Endodermal cell (in vitro differentiated cells): ENCODE measurements around the gene ELFN2. TPM values are rescaled to one million over a fixed set of nuclear protein-coding genes. Genes with fewer than 3 reads are reported as not detected.

Experiments used
- DNase-seq: peaks from one replicate; pipeline ENCODE4 v3.0.0-alpha.2; 2017
- H3K27ac ChIP-seq: 2 replicates; pipeline ENCODE4 v1.5.1; 2013; ENCODE audit warnings: mild to moderate bottlenecking, low read depth, low read length, moderate library complexity
- H3K27me3 ChIP-seq: 2 replicates; pipeline ENCODE4 v1.6.1; 2013; ENCODE audit warnings: mild to moderate bottlenecking, low read length, moderate library complexity; ENCODE audit not compliant: insufficient read depth, control insufficient read depth, poor library complexity, severe bottlenecking
- H3K36me3 ChIP-seq: 2 replicates; pipeline ENCODE4 v1.7.0; 2013; ENCODE audit warnings: mild to moderate bottlenecking, low read length, moderate library complexity; ENCODE audit not compliant: control insufficient read depth, insufficient read depth
- H3K4me1 ChIP-seq: one replicate; pipeline ENCODE4 v1.7.0; 2013; ENCODE audit warnings: low read length; ENCODE audit not compliant: control insufficient read depth, insufficient read depth
- H3K4me3 ChIP-seq: 2 replicates; pipeline ENCODE4 v1.5.1; 2013; ENCODE audit warnings: mild to moderate bottlenecking, low read length, moderate library complexity
- H3K9ac ChIP-seq: 2 replicates; pipeline ENCODE4 v1.6.1; 2013; ENCODE audit warnings: mild to moderate bottlenecking, low read length, moderate library complexity; ENCODE audit not compliant: poor library complexity, severe bottlenecking; ENCODE audit errors: extremely low read depth
- H3K9me3 ChIP-seq: 2 replicates; pipeline ENCODE4 v1.6.1; 2013; ENCODE audit warnings: mild to moderate bottlenecking, low read length, moderate library complexity; ENCODE audit not compliant: control insufficient read depth
- H3K27ac Mint-ChIP-seq: 2 replicates; pipeline ENCODE4 v1.8.0; 2020; ENCODE audit warnings: mixed read lengths
- H3K27me3 Mint-ChIP-seq: 2 replicates; pipeline ENCODE4 v1.8.0; 2021; ENCODE audit warnings: mild to moderate bottlenecking, mixed read lengths; ENCODE audit not compliant: insufficient read depth
- H3K36me3 Mint-ChIP-seq: 2 replicates; pipeline ENCODE4 v1.8.0; 2020; ENCODE audit warnings: low read depth, mixed read lengths
- H3K4me1 Mint-ChIP-seq: 2 replicates; pipeline ENCODE4 v1.8.0; 2020; ENCODE audit warnings: mixed read lengths
- H3K4me3 Mint-ChIP-seq: 2 replicates; pipeline ENCODE4 v1.8.0; 2020; ENCODE audit warnings: mild to moderate bottlenecking, moderate library complexity, mixed read lengths
- H3K9me3 Mint-ChIP-seq: 2 replicates; pipeline ENCODE4 v1.8.0; 2020; ENCODE audit warnings: mild to moderate bottlenecking, mixed read lengths
- CTCF ChIP-seq: fragments of 200-600 bp; sonication (generic); conservative IDR thresholded peaks from 2 replicates; pipeline ENCODE4 v1.5.0; 2021; ENCODE audit warnings: antibody characterized with exemption, mild to moderate bottlenecking
- WGBS, 2 experiments: methylation state at CpG; one replicate each; pipeline versions ENCODE4 v1.1.5 to v1.1.7; 2013; ENCODE audit warnings: missing lambda C conversion rate in 2 of 2, mixed read lengths in 1 of 2; ENCODE audit not compliant: insufficient coverage in 1 of 2, insufficient read length in 1 of 2; 5-methylcytosine and 5-hydroxymethylcytosine counted together
- total RNA-seq, 2 donors: library from RNA; stranded (reverse); fragmentation: NEBNext Ultra II Directional in 1 of 2; extraction: Animal tissue kit (Norgen Biotek cat#: 25700) in 1 of 2; gene quantifications; 2 replicates in 1 of 2; 3 replicates in 1 of 2; pipeline ENCODE4 v1.2.1, GENCODE V29; 2021

Gene ELFN2
- total RNA-seq, 2 donors from 2014 or later: 0.40 to 0.46 TPM

- Histone ChIP-seq H3K27ac (no peak overlapping the region), H3K36me3 (no peaks in the 10 kb centered on the region), H3K4me1 (no peaks in the 10 kb centered on the region), H3K9me3 (no peaks in the 10 kb centered on the region), H3K27me3 (no peaks in the 10 kb centered on the region), H3K9ac (no peak overlapping the region), H3K4me3 (no peak overlapping the region)
- Mint-ChIP-seq H3K27ac (no peak overlapping the region), H3K36me3 (no peaks in the 10 kb centered on the region), H3K9me3 (no peaks in the 10 kb centered on the region), H3K4me1 (no peaks in the 10 kb centered on the region), H3K4me3 (no peak overlapping the region), H3K27me3 (no peaks in the 10 kb centered on the region)
- no peak for TF ChIP-seq CTCF
- WGBS, 2 experiments: 82 to 83% methylated on average over 12 to 32 of the region's 32 CpGs
- no peak for DNase-seq
Observed at GRCh38 chr22:37410174-37411055, 16.9 kb downstream of the ELFN2 start.

- H3K4me1 Mint-ChIP-seq: no peaks in the 10 kb centered on the region
- H3K4me3 ChIP-seq: no peak overlapping the region
- H3K27ac ChIP-seq: no peak overlapping the region
- H3K9ac ChIP-seq: no peak overlapping the region
- no peak overlapping the region for H3K4me3 Mint-ChIP-seq
- H3K27ac Mint-ChIP-seq: no peak overlapping the region
- H3K9me3 ChIP-seq: no peaks in the 10 kb centered on the region
- WGBS, 2 experiments: 89 to 96% methylated on average over 11 of the region's 13 CpGs
- no peak for TF ChIP-seq CTCF
- H3K27me3 Mint-ChIP-seq: no peaks in the 10 kb centered on the region
- no peaks in the 10 kb centered on the region for H3K4me1 ChIP-seq
- H3K27me3 ChIP-seq: no peaks in the 10 kb centered on the region
- H3K36me3 ChIP-seq: no peaks in the 10 kb centered on the region
- no peak for DNase-seq
- no peaks in the 10 kb centered on the region for H3K36me3 Mint-ChIP-seq
- no peaks in the 10 kb centered on the region for H3K9me3 Mint-ChIP-seq
Observed at GRCh38 chr22:37409459-37410050, 17.7 kb downstream of the ELFN2 start.

GRCh38 chr22:37409031-37409430 is 18.2 kb downstream of the ELFN2 start:
- no peaks in the 10 kb centered on the region for H3K36me3 Mint-ChIP-seq
- TF ChIP-seq CTCF: no peak
- Histone ChIP-seq H3K4me3 (no peak overlapping the region), H3K27ac (no peak overlapping the region), H3K27me3 (no peaks in the 10 kb centered on the region), H3K9me3 (no peaks in the 10 kb centered on the region), H3K36me3 (no peaks in the 10 kb centered on the region), H3K9ac (no peak overlapping the region), H3K4me1 (no peaks in the 10 kb centered on the region)
- no peak overlapping the region for H3K4me3 Mint-ChIP-seq
- H3K9me3 Mint-ChIP-seq: no peaks in the 10 kb centered on the region
- H3K4me1 Mint-ChIP-seq: no peaks in the 10 kb centered on the region
- no peak for DNase-seq
- 83 to 86% methylated on average over 5 to 8 of the region's 8 CpGs for WGBS, 2 experiments
- H3K27ac Mint-ChIP-seq: no peak overlapping the region
- no peaks in the 10 kb centered on the region for H3K27me3 Mint-ChIP-seq
